Measurements from ENCODE around the gene ANKRD13B.
"Not testable (repeated sequence)": the region's sequence is repeated elsewhere in the genome, so short reads cannot be mapped to it uniquely, and the experiment has no call there.

ANKRD13B gene
- 3.7 to 3.9 reads per million in 2 donors for total RNA-seq

DNA sequence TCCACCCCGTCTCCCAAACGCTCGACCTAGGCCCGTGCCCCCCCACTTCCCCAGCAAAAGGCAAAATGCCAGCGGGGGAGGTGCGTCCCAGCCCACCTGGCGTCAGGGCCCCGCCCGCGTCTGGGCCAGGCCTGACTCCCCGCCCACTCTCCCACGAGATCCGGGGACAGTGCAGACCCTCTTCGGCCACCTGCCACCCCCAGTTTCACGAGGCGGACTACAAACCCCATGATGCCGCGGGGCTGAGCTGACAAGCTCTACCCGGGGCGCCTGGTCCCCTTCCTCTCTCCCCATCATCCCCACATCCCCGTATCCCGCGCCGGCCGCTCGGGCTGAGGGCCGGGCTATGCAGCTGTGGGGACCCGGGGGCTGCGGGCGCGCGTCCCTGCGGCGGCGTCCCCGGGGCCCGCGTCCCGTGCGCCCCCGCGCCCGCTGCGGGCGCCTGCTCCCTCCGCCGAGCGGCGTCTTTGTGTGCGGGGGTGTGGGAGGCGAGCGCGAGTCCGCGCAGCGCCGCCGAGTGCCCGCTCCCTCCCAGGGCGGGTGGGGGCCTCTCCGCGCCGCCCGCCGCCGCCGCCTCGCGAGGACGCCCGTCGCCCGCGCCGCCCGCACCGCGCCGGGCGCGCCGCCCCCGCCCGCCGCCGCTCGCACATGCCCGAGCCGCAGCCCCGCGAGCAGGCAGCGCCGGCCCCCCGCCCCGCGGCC, at the start of gene ANKRD13B:
ANKRD13B (plus strand) TSS at position 283 of the 702 bp plus-strand sequence. CDS start 490 bp downstream, outside the sequence.
- DNase-seq = no peak

DNA sequence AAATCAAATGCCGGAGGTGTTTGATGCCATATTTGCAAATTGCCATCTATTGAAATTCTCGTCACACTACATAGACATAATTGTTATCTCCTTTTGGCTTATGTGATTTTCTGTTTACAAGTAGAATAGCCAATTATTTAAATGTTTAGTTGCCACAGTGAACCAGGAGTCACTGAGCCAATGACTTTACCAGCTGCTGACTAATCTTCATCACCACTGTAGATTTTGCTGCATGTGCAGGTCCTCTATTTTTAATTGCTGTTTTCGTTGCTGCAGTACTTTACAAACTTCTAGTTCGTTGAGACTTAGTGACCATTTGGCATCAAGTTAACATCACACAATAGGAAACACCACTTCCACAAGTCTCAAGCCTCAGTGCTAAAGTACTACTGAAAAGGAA, 48.9 kb upstream of the ANKRD13B start:
- no peak for DNase-seq

DNA sequence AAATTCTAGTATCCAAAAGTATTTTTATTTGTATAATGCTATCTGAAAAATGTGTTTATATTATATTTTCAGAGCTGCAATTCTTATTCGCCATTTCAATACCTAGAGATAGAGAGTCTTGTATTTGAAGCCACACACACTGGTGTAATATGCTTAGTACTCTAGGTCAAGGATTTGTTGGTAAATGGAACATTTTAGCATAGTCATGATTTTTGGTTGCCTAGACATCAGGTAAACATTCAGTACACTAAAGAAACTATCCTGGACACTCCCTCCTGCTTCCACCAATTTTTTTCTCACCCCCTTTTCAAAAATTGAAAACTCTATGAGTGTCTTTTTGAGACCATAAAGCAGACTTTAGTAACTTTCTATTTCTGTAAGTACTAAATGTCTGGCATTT, 46.8 kb upstream of the ANKRD13B start:
- no peak for DNase-seq

- DNase-seq = no peak
Measured at GRCh38 chr17:29546830-29547229, 46.1 kb upstream of the ANKRD13B start.

- no peak for DNase-seq
Measured at GRCh38 chr17:29549177-29549923, 43.6 kb upstream of the ANKRD13B start.

GRCh38 chr17:29555840-29556239, 37.1 kb upstream of the ANKRD13B start:
- DNase-seq = no peak

DNA sequence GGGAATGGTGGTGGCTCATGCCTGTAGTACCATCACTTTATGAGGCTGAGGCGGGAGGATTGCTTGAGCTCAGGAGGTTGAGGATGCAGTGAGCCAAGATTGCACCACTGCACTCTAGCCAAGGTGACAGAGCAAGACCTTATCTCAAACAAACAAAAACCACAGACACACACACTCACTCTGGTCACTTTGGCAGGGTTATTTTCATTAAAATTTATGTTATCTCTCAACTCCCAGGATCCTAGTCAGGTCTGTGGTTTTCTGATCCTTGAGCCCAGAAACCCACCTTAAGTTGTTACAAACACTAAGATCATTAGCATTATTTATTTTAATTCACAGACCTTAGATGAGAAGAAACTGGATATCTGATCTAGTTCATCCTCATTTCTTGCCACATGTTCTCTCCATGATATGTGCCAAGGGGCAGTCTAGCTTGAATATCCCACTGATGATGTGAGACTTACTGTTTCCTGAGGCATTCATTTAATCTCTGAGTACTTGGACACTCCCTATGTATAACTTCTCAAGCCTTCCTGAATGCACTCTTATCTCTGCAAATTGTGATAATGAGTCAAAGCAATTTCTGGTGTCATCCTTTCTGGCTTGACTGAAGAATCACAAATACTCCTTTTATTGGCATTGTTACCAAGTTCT, 35.7 kb upstream of the ANKRD13B start:
- DNase-seq = no peak

GRCh38 chr17:29557739-29558116, 35.2 kb upstream of the ANKRD13B start:
- no peak for DNase-seq

DNA sequence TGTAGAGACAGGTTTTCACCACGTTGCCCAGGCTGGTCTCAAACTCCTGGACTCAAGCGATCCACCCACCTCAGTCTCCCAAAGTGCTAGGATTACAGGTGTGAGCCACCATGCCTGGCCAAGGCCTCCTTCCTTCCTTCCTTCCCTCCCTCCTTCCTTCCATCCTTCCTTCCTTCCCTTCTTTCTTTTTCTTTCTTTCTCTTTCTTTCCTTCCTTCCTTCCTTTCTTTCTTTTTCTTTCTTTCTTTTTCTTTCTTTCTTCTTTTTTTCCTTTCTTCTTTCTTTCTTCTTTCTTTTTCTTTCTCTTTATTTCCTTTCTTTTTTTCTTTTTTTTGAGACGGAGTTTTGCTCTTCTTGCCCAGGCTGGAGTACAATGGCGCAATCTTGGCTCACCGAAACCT, 34.8 kb upstream of the ANKRD13B start:
- not testable (repeated sequence) for DNase-seq

- DNase-seq = no peak
Measured at GRCh38 chr17:29559640-29560039, 33.3 kb upstream of the ANKRD13B start.

- no peak for DNase-seq
Measured at GRCh38 chr17:29560316-29560715, 32.6 kb upstream of the ANKRD13B start.

GRCh38 chr17:29561554-29562517, 31.1 kb upstream of the ANKRD13B start:
- no peak for DNase-seq

GRCh38 chr17:29562615-29563014, 30.3 kb upstream of the ANKRD13B start:
- DNase-seq = no peak

- DNase-seq = no peak
Measured at GRCh38 chr17:29563816-29564215, 29.1 kb upstream of the ANKRD13B start.

- DNase-seq = peak; percentile 46
Measured at GRCh38 chr17:29565643-29566472, 27.1 kb upstream of the ANKRD13B start.

DNA sequence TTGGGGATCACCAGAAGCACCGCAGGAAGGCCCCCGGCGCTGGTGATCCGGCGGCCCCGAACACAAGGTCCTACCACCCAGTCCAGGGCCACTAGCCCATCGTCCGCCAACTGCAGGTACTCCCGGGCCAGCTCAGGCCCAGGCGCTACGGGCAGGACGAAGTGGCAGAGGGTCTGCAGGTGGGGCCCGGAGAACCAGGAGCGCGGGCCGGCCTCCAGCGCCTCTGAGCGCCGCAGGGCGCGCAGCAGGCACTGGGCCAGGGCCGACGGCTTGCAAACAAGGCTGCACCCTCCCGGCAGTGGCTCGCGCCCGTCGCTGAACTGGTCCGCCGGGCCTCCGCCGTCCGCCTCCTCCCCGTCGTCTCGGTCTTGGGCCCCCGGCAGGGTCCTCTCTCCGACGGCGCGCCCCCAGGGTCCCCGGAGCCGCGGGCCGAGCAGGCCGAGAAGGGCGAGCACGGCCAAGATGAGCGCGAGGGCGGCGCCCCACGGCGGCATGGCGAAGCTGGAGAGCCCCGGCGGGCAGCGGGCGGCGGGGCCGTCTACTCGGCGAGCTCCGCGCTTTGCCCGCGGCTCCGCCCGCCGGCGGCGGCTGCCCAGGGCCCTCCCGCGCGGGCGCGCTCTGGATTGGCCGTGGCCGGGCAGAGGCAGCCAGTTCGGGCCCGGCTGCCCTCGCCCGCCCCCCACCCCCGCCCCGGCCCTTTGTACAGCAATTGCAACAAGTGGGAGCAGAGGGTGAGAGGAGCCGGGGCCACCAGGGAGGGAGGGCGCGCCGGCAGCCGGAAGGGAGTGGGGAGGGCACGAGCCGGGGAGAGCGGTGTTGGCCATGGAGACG, 26.2 kb upstream of the ANKRD13B start, which contains the start of gene ABHD15:
ABHD15 (minus strand) TSS at position 565 of the 831 bp plus-strand sequence; CDS start at position 494, 71 bp downstream.
- DNase-seq = peak; percentile 41

DNA sequence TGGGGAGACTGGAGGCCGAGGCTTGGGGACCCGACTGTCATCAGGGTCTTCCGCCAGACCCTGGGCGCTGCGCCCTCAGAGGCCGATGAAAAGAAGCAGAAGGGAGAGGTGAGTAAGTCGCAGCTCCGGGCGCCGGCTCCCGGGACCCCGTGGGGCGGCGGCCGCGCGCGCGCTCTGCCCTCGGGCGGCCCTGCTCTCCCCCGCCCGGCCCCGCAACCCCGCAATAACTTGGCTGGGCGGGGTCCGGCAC, 25.7 kb upstream of the ANKRD13B start:
- DNase-seq = no peak

DNA sequence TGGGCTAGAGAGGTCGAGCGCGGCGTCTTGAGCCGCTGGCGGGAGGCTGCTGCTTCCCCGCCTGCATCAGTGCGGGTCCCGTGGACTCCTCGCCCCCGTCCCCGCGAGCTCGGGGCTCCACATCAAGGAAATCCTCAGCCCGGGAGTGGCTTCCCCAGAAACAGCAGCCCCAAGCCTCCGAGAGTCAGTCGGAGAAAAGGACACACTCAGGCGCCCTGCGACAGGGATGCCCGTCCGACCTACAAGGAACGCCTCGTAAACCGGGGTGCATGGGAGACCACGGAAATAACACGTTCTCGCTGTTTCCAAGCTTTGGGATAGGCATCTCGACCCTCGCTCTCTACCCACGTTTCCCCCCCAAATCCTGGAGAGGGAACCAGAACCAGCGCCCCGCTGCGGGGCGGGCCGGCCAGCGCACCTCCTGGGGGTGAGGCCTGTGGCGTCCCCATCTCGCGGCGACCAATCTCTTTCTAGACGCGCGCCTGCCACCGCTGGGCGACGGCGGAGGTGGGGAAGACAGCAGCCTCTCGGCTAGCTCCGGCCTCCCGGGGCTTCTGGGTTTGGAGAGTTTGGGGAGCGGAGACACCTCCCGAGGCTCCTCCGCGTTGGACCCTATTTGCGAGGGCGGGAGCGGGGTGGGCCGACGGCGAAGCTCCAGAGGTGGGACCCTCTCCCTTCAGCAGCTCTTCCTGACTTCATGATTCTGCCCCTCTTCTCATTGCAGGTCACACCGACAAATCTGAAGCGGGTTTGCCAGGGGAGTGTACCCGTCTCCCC, 25.2 kb upstream of the ANKRD13B start:
- DNase-seq = peak; percentile 64

GRCh38 chr17:29568331-29569244, 24.3 kb upstream of the ANKRD13B start, which contains the start of gene TP53I13:
Gene TP53I13, plus strand, starts transcription at chr17:29568701. Its CDS starts 58 bp downstream, at chr17:29568759.
- DNase-seq = peak; percentile 85
